GM18861 (cell line): ENCODE measurements around the gene NEK10.

Source experiments
- ATAC-seq: cut with Tn5 transposase; IDR thresholded peaks from one replicate; pipeline ENCODE4 v1.9.1; 2021; ENCODE audit not compliant: unreplicated experiment

NEK10 gene

GRCh38 chr3:27244374-27244773, 124.8 kb downstream of the NEK10 start:
- no peak for ATAC-seq

- no peak for ATAC-seq
Observed at GRCh38 chr3:27239951-27240350, 129.2 kb downstream of the NEK10 start.

- ATAC-seq = no peak
Observed at GRCh38 chr3:27228805-27229204, 140.4 kb downstream of the NEK10 start.

GRCh38 chr3:27224197-27224596, 145.0 kb downstream of the NEK10 start:
- no peak for ATAC-seq

- no peak for ATAC-seq
Observed at GRCh38 chr3:27221264-27221932, 147.8 kb downstream of the NEK10 start.

GRCh38 chr3:27220166-27220565, 149.0 kb downstream of the NEK10 start:
- ATAC-seq = no peak

GRCh38 chr3:27219127-27219845, 149.9 kb downstream of the NEK10 start:
- ATAC-seq = no peak

GRCh38 chr3:27216955-27217552, 152.1 kb downstream of the NEK10 start:
- ATAC-seq = no peak

GRCh38 chr3:27216295-27216855, 152.8 kb downstream of the NEK10 start:
- ATAC-seq = no peak

- ATAC-seq = no peak
Observed at GRCh38 chr3:27213450-27213849, 155.7 kb downstream of the NEK10 start.

GRCh38 chr3:27209617-27210264, 159.4 kb downstream of the NEK10 start:
- no peak for ATAC-seq

- ATAC-seq = no peak
Observed at GRCh38 chr3:27208961-27209616, 160.1 kb downstream of the NEK10 start.

GRCh38 chr3:27202959-27203358, 166.2 kb downstream of the NEK10 start:
- ATAC-seq = no peak

- no peak for ATAC-seq
Observed at GRCh38 chr3:27201492-27201891, 167.7 kb downstream of the NEK10 start.

- ATAC-seq = no peak
Observed at GRCh38 chr3:27200721-27201489, 168.3 kb downstream of the NEK10 start.

- ATAC-seq = no peak
Observed at GRCh38 chr3:27194861-27195483, 174.2 kb downstream of the NEK10 start.

- no peak for ATAC-seq
Observed at GRCh38 chr3:27193056-27193455, 176.1 kb downstream of the NEK10 start.

- no peak for ATAC-seq
Observed at GRCh38 chr3:27186013-27186412, 183.2 kb downstream of the NEK10 start.

GRCh38 chr3:27185231-27185989, 183.8 kb downstream of the NEK10 start:
- no peak for ATAC-seq
